T-cell (primary cell): Measurements from ENCODE around the gene SYF2. TPM values are rescaled to one million over a fixed set of nuclear protein-coding genes. Genes with fewer than 3 reads are reported as not detected.
A peak's percentile ranks its signal among the peaks of the same experiment; 100 is the strongest.

Source experiments
- ATAC-seq, 4 experiments: fragments of 200-7000 bp in 3 of 4; fragments of 150-1000 bp in 1 of 4; cut with Tn5 transposase; replicated peaks in 1 of 4; 1 replicate in 3 of 4; 2 replicates in 1 of 4; pipeline ENCODE4 v1.10.0; 2021; ENCODE audit warnings: moderate library complexity in 3 of 4, mild to moderate bottlenecking in 2 of 4, moderate number of reproducible peaks in 1 of 4
- CTCF ChIA-PET, 2 donors: fragments of 300-600 bp; sonication (Branson Sonifier 250); formaldehyde crosslinking; loops; one replicate each; lab custom pipeline; 2022; ENCODE audit warnings: antibody characterized with exemption in 2 of 2; lab: Charles Lee
- POLR2A ChIA-PET, 2 donors: fragments of 300-600 bp; sonication (Branson Sonifier 250); formaldehyde crosslinking; loops; one replicate each; lab custom pipeline; 2022; ENCODE audit warnings: antibody characterized with exemption in 2 of 2; lab: Charles Lee
- DNase-seq, 35 experiments: peaks; one replicate each; pipeline versions ENCODE4 v3.0.0 to v3.0.0-alpha.2; 2013 to 2023
- H3K27ac ChIP-seq: one replicate; pipeline ENCODE4 v1.5.1; 2013; ENCODE audit warnings: low read length
- H3K27me3 ChIP-seq, 2 experiments: replicated peaks in 1 of 2; 1 replicate in 1 of 2; 2 replicates in 1 of 2; pipeline versions ENCODE4 v1.6.1 to v1.7.0; 2013; ENCODE audit warnings: low read length in 1 of 2, mixed read lengths in 1 of 2; ENCODE audit not compliant: control insufficient read depth in 2 of 2, insufficient read depth in 2 of 2; ENCODE audit errors: extremely low read depth in 1 of 2
- H3K36me3 ChIP-seq, 2 donors: 1 replicate in 1 of 2; 2 replicates in 1 of 2; pipeline versions ENCODE4 v1.6.1 to v1.7.0; 2013; ENCODE audit warnings: low read length in 1 of 2; ENCODE audit not compliant: control insufficient read depth in 2 of 2, insufficient read depth in 1 of 2; ENCODE audit errors: extremely low read depth in 1 of 2
- H3K4me1 ChIP-seq, 2 experiments: 1 replicate in 1 of 2; 2 replicates in 1 of 2; pipeline versions ENCODE4 v1.6.1 to v1.7.0; 2013; ENCODE audit warnings: low read length in 2 of 2, mixed read lengths in 1 of 2; ENCODE audit not compliant: insufficient read depth in 2 of 2, control insufficient read depth in 1 of 2; ENCODE audit errors: extremely low read depth in 1 of 2
- H3K4me3 ChIP-seq, 2 donors: 1 replicate in 1 of 2; 2 replicates in 1 of 2; pipeline versions ENCODE4 v1.5.1 to v1.7.0; 2013; ENCODE audit warnings: mild to moderate bottlenecking in 2 of 2, low read length in 1 of 2, moderate library complexity in 1 of 2; ENCODE audit not compliant: control insufficient read depth in 1 of 2; ENCODE audit errors: extremely low read depth in 1 of 2
- H3K9me3 ChIP-seq: 2 replicates; pipeline ENCODE4 v1.7.0; 2013
- H3K27ac Mint-ChIP-seq, 2 donors: one replicate each; pipeline ENCODE4 v1.8.0; 2020 to 2021; ENCODE audit warnings: mild to moderate bottlenecking in 2 of 2, mixed read lengths in 2 of 2
- H3K27me3 Mint-ChIP-seq, 2 donors: one replicate each; pipeline ENCODE4 v1.8.0; 2021 to 2022; ENCODE audit warnings: mixed read lengths in 2 of 2
- H3K36me3 Mint-ChIP-seq: one replicate; pipeline ENCODE4 v1.8.0; 2021; ENCODE audit warnings: mixed read lengths
- H3K4me1 Mint-ChIP-seq, 3 donors: one replicate each; pipeline ENCODE4 v1.8.0; 2020 to 2022; ENCODE audit warnings: mixed read lengths in 3 of 3, mild to moderate bottlenecking in 1 of 3
- H3K4me3 Mint-ChIP-seq, 3 donors: one replicate each; pipeline ENCODE4 v1.8.0; 2020 to 2022; ENCODE audit warnings: mild to moderate bottlenecking in 3 of 3, mixed read lengths in 3 of 3, moderate library complexity in 3 of 3
- H3K9me3 Mint-ChIP-seq, 3 donors: one replicate each; pipeline ENCODE4 v1.8.0; 2020 to 2022; ENCODE audit warnings: mixed read lengths in 3 of 3
- WGBS: methylation state at CpG from one replicate; pipeline ENCODE4 v1.1.5; 2013; ENCODE audit warnings: missing lambda C conversion rate; ENCODE audit not compliant: insufficient coverage; 5-methylcytosine and 5-hydroxymethylcytosine counted together
- total RNA-seq, 35 experiments: library from RNA in 6 of 35; stranded (reverse) in 6 of 35; fragments of 120-200 nt in 1 of 35; gene quantifications; one replicate each; pipeline versions ENCODE4 v1.2.1 to v1.2.4 and lab custom pipeline; 2013 to 2026

The SYF2 gene
- total RNA-seq, 5 donors from 2014 or later (not counting 1 experiment from before 2014, with no cell fraction given): 65.9 to 71.4 (median 68.6) TPM

- POLR2A ChIA-PET: interaction anchor here (0.6 to 0.7 kb wide), 2 partner anchors 24 to 1865 kb away, joined by 3 to 5 read pairs; no protein-coding TSS in a partner anchor
- H3K9me3 Mint-ChIP-seq: no peaks in the 10 kb centered on the region
- ATAC-seq (no peak), DNase-seq (no peak)
- no peaks in the 10 kb centered on the region for H3K36me3 Mint-ChIP-seq
- no peak overlapping the region for H3K27ac ChIP-seq
- 93% methylated on average over 4 of the region's 5 CpGs for WGBS
- H3K4me1 ChIP-seq: no peaks in the 10 kb centered on the region
- no peak overlapping the region for H3K4me3 ChIP-seq
- peaks cover 0 to 2% (median 0%) of the 10 kb centered on the region in 3 donors for H3K4me1 Mint-ChIP-seq
- no peak overlapping the region for H3K27ac Mint-ChIP-seq
- CTCF ChIA-PET: interaction anchor here in 1 of 2 donors (0.6 to 1.2 kb wide), 3 partner anchors 13 to 1383 kb away, joined by 3 to 5 read pairs (median 3); no protein-coding TSS in a partner anchor
- peaks cover 0 to 9% of the 10 kb centered on the region in 2 donors for H3K27me3 Mint-ChIP-seq
- H3K27me3 ChIP-seq: peaks cover 0 to 11% of the 10 kb centered on the region in 2 experiments
- H3K36me3 ChIP-seq: no peaks in the 10 kb centered on the region
- H3K9me3 ChIP-seq: no peaks in the 10 kb centered on the region
- no peak overlapping the region for H3K4me3 Mint-ChIP-seq
These were observed 26.1 kb downstream of the SYF2 start for GRCh38 chr1:25206201-25206600.

GRCh38 chr1:25205786-25206185, 26.5 kb downstream of the SYF2 start:
- Mint-ChIP-seq H3K36me3 (no peaks in the 10 kb centered on the region), H3K4me3 (no peak overlapping the region), H3K27me3 (peaks cover 0 to 12% of the 10 kb centered on the region in 2 donors), H3K4me1 (peaks cover 0 to 2% (median 0%) of the 10 kb centered on the region in 3 donors), H3K27ac (no peak overlapping the region), H3K9me3 (no peaks in the 10 kb centered on the region)
- Histone ChIP-seq H3K4me3 (no peak overlapping the region), H3K27ac (no peak overlapping the region), H3K4me1 (no peaks in the 10 kb centered on the region), H3K27me3 (peaks cover 0 to 8% of the 10 kb centered on the region in 2 experiments), H3K36me3 (no peaks in the 10 kb centered on the region), H3K9me3 (no peaks in the 10 kb centered on the region)
- no CpG with 5 or more reads among the region's 5 CpGs for WGBS
- DNase-seq (no peak), ATAC-seq (no peak)
- CTCF ChIA-PET: interaction anchor here in 1 of 2 donors (0.6 to 1.7 kb wide), 5 partner anchors 9 to 376 kb away, joined by 3 to 4 read pairs (median 3); no protein-coding TSS in a partner anchor
- POLR2A ChIA-PET: interaction anchor here in 1 of 2 donors (0.7 kb wide), 1 partner anchor 24 kb away, joined by 5 read pairs; no protein-coding TSS in a partner anchor

GRCh38 chr1:25204797-25205480, 27.4 kb downstream of the SYF2 start:
- Mint-ChIP-seq H3K4me3 (no peak overlapping the region), H3K9me3 (no peaks in the 10 kb centered on the region), H3K27me3 (peaks cover 0 to 8% of the 10 kb centered on the region in 2 donors), H3K36me3 (no peaks in the 10 kb centered on the region), H3K4me1 (peaks cover 0 to 2% (median 0%) of the 10 kb centered on the region in 3 donors), H3K27ac (no peak overlapping the region)
- Histone ChIP-seq H3K27me3 (peaks cover 0 to 9% of the 10 kb centered on the region in 2 experiments), H3K4me3 (no peak overlapping the region), H3K27ac (no peak overlapping the region), H3K36me3 (no peaks in the 10 kb centered on the region), H3K9me3 (no peaks in the 10 kb centered on the region), H3K4me1 (no peaks in the 10 kb centered on the region)
- CTCF ChIA-PET: interaction anchor here (0.6 to 1.7 kb wide), 9 partner anchors 10 to 385 kb away, joined by 3 to 5 read pairs (median 3); no protein-coding TSS in a partner anchor
- WGBS: 80% methylated on average over 1 of the region's 9 CpGs
- ATAC-seq: peak in 3 of 4 experiments; percentile 48 to 70 (median 64)
- DNase-seq: peak in 8 of 35 experiments; percentile 4 to 71 (median 14)
- POLR2A ChIA-PET: no interaction called here

- Histone ChIP-seq H3K36me3 (no peaks in the 10 kb centered on the region), H3K9me3 (no peaks in the 10 kb centered on the region), H3K27me3 (peaks cover 0 to 9% of the 10 kb centered on the region in 2 experiments), H3K4me1 (peaks cover 6 to 16% of the 10 kb centered on the region in 2 experiments), H3K27ac (no peak overlapping the region), H3K4me3 (no peak overlapping the region)
- Mint-ChIP-seq H3K9me3 (no peaks in the 10 kb centered on the region), H3K27me3 (peaks cover 0 to 4% of the 10 kb centered on the region in 2 donors), H3K4me3 (no peak overlapping the region), H3K4me1 (peaks cover 18 to 21% (median 18%) of the 10 kb centered on the region in 3 donors), H3K36me3 (no peaks in the 10 kb centered on the region), H3K27ac (no peak overlapping the region)
- DNase-seq: no peak
- no peak for ATAC-seq
- ChIA-PET CTCF (interaction anchor here in 1 of 2 donors (0.6 kb wide), 1 partner anchor 346 kb away, joined by 4 read pairs; no protein-coding TSS in a partner anchor), POLR2A (no interaction called here)
- WGBS: 93% methylated on average over 4 of the region's 7 CpGs
These were observed 31.3 kb downstream of the SYF2 start for GRCh38 chr1:25201006-25201405.

- H3K27me3 ChIP-seq: peaks cover 0 to 18% of the 10 kb centered on the region in 2 experiments
- Mint-ChIP-seq H3K36me3 (no peaks in the 10 kb centered on the region), H3K27me3 (peaks cover 0 to 4% of the 10 kb centered on the region in 2 donors), H3K4me1 (peaks cover 18 to 21% (median 18%) of the 10 kb centered on the region in 3 donors), H3K4me3 (no peak overlapping the region), H3K27ac (no peak overlapping the region), H3K9me3 (no peaks in the 10 kb centered on the region)
- ATAC-seq (no peak), DNase-seq (no peak)
- H3K36me3 ChIP-seq: no peaks in the 10 kb centered on the region
- no peaks in the 10 kb centered on the region for H3K9me3 ChIP-seq
- WGBS: 90% methylated on average over 16 of the region's 20 CpGs
- no peak overlapping the region for H3K4me3 ChIP-seq
- no peak overlapping the region for H3K27ac ChIP-seq
- H3K4me1 ChIP-seq: peaks cover 6 to 16% of the 10 kb centered on the region in 2 experiments
- CTCF ChIA-PET: no interaction called here
- POLR2A ChIA-PET: no interaction called here
These were observed 32.3 kb downstream of the SYF2 start for GRCh38 chr1:25199819-25200620.
